Astrocyte of the spinal cord (primary cell): ENCODE measurements around the gene NOL6.

Experiments used
- DNase-seq: peaks from one replicate; pipeline ENCODE4 v3.0.0; 2011; ENCODE audit warnings: low read depth, low spot score
- H3K4me3 ChIP-seq: 2 replicates; pipeline ENCODE4 v1.5.1; 2011; ENCODE audit warnings: low read depth, mild to moderate bottlenecking, low read length, moderate library complexity
- CTCF ChIP-seq: IDR thresholded peaks from 2 replicates; pipeline ENCODE4 v1.5.1; 2012; ENCODE audit warnings: low read depth, mild to moderate bottlenecking, low read length, inconsistent platforms
- in situ Hi-C: cut with HindIII; loops from 2 replicates; pipeline ENCODE4 v1.10.0; 2017; ENCODE audit warnings: low sequenced_read_pairs

NOL6 gene

GRCh38 chr9:33468215-33468730 is 5.5 kb downstream of the NOL6 start:
- H3K4me3 ChIP-seq, result no peak overlapping the region
- TF ChIP-seq CTCF, result no peak
- no peak for DNase-seq
- in situ Hi-C loops, result no loop called here

- TF ChIP-seq CTCF, result no peak
- no peak overlapping the region for H3K4me3 ChIP-seq
- in situ Hi-C loops, result no loop called here
- no peak for DNase-seq
Measured at GRCh38 chr9:33467526-33467925, 6.2 kb downstream of the NOL6 start.

- in situ Hi-C loops, result no loop called here
- DNase-seq, result peak; percentile 29
- TF ChIP-seq CTCF, result peak; percentile 98
- no peak overlapping the region for H3K4me3 ChIP-seq
Measured at GRCh38 chr9:33466565-33467495, 6.9 kb downstream of the NOL6 start.

GRCh38 chr9:33465596-33466564 is 7.8 kb downstream of the NOL6 start:
- no peak overlapping the region for H3K4me3 ChIP-seq
- no peak for DNase-seq
- in situ Hi-C loops, result no loop called here
- no peak for TF ChIP-seq CTCF

GRCh38 chr9:33465096-33465495 is 8.6 kb downstream of the NOL6 start:
- no peak for DNase-seq
- no peak for TF ChIP-seq CTCF
- H3K4me3 ChIP-seq, result no peak overlapping the region
- in situ Hi-C loops, result no loop called here

GRCh38 chr9:33464045-33464636 is 9.6 kb downstream of the NOL6 start:
- TF ChIP-seq CTCF, result no peak
- in situ Hi-C loops, result no loop called here
- no peak overlapping the region for H3K4me3 ChIP-seq
- no peak for DNase-seq
